Activated T-helper 1 cell treated with Interleukin-2 at 50 U/mL for 16 hours (primary cell): ENCODE results near the gene CACNB2.

Experiments
- DNase-seq: peaks from one replicate; pipeline ENCODE4 v3.0.0-alpha.2; 2020; ENCODE audit warnings: low read depth

The CACNB2 gene

DNA sequence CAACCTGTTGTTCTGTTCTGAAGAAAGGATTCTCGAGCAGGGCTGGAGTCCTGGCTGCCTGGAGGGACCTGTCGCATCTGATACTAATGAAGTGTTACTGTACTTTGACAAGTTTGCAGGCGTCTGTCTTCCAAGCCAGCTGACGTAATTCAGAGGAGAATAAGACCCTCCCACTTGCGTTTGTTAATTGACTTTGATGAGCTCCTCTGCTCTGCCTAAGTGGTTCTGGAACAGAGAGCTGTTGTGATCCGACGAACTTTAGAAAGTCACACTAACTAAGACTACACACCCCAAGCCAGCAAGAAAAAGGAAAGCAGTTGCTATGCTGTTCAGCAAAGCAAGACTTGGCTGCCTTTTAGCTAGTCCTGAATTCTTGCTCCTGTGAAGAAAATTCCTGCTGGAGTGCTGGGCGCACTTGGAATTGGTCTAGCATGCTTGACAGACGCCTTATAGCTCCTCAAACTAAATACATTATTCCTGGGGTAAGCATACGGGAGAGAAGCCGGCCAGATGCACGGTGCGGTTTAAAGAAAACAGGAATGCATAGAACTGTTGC lies 200.3 kb downstream of the CACNB2 start:
- DNase-seq: no peak

DNA sequence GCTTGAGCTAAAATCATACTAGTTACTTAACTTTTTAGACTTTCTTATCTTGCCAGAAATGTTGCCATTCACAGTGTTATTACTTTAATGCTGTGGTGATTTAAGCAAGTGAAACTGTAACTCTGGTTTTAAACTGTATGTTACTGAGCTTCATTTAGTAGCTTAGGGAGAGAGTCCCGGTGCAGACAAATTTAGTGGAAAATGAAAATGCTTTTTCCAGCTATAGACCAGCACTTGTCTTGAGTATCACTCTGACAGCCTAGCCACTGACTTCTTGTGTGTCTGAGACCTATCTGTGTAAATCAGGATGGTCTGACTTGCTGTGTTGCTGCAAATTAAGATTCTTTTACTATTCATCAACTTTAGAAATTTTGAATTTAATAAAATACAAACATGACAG lies 200.8 kb downstream of the CACNB2 start:
- no peak for DNase-seq

DNA sequence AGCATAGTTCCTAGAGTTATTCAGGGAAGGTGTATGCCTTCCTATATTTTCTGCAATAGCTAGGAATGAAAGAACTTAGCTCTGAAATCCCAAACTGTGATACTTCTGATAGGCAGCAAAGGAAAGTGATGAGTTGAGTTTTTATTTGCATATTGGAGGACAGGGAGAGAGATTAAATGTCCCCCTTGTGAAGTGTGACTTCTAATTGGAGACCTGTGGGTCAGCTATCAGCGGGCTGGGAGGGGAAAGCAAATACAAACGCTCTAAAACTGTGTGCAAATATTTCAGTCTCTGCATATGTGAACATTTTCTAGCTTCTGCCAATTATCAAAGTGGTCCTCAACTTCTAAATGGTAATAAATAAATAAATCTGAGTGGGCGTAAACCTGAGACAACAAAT lies 203.3 kb downstream of the CACNB2 start:
- no peak for DNase-seq

DNA sequence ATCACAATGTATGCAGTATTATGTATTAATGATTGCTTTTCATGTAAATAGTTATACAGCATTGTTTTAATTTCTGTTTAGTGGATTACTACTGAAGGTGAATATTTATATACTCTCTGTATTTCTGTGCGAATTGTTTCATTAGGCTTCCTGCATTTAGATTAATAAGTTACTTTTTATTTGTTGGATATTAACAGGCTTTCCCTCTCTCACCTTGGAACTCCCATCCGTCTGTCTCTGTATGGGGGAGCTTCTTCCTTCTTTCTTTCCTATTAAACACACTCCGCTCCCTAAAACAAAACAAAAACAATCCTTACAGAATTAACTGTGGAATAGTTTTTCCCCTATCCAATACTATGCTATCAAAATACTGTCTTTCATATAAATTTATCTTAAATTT lies 205.1 kb downstream of the CACNB2 start:
- no peak for DNase-seq

DNA sequence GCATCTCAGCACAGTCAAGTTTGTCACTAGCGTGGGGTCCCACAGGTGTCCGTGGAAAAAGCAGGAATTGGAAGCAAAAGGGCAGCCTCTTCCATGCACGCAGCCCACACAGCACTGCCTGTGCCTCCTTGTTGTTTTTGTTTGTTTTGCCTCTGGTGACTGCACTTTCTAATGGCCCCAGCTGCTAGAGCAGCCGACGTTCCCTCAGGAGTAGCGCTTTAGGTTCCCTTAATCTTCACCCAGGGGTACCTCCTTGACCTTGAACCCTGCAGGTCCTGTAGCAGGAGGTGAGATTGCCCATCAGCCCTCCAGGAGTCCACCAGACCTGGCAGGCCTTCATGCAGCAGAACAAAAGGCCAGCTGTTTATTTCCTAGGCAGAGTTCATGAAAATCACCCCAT lies 210.1 kb downstream of the CACNB2 start:
- no peak for DNase-seq

DNA sequence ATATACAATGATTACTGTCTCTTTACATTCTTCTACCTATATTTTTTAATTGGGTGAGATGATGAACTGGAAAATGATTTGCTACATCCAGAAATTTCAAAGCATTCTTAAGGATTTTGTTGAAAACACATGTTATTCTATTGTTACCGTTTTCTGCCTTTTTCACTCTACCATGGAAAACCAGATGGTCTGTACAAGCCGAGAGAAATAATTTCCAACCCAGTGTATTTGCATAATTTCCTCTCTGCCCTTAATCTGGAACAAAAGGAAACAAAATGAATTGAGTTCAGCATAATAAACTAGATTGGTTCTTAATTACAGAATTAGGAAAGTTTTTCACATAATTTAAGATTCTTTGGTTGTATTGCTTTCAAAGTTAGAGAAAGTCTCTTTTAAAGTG lies 211.2 kb downstream of the CACNB2 start:
- DNase-seq: no peak

DNA sequence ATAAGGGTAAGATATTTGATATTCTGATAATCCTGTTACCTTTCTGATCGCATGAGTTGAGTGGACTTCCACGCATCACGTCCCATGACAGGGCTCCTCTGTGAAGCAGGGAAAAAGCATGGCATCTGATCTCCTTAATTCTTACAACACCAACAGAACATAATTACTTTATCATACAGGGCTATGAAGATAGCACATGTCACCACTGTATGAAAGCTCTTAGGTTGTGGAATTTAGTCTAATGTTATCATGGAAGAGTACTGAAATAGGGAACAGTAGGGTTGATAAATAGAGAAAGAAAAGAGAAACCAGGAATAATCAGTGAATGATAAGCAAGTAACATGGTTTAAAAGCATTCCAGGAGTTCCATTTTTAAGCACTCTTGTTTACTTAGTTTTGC lies 212.0 kb downstream of the CACNB2 start:
- no peak for DNase-seq

DNA sequence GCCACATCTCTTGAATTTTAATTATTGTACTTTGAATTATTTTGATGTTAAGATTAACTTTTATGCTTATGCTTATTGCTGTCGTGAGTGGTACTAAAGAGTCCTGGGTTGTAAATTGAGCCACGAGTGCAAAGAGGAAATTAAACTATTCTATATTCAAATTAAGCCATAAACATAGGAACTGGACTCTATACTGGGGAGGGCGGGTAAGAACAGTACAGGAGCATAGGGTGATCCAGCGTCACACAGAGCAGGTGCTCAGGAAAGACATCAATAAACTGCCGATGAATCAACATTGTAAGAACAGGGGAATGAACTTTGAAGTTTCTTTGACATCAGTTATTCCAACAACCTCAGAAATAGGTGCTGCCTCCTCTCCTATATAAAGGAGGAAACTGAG lies 219.6 kb downstream of the CACNB2 start:
- DNase-seq: no peak

DNA sequence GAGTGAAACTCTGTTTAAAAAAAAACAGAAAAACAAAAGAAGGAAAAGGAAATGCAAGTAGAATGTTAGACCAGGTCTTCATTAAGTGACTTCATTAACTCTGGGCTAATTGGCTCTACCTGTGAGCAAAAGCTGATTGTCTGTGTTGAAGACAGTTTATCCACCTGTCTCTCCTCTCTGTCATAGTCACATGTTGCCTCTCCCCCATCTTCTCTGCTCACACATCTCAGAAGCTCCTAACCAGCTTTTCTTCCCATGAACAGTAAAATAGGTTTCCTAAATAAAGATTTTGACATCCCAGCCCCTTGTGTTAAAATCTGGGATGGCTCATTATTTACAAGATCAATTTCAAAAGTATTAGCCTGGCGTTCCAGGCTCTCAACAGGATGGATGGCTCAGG lies 222.7 kb downstream of the CACNB2 start:
- DNase-seq: no peak

DNA sequence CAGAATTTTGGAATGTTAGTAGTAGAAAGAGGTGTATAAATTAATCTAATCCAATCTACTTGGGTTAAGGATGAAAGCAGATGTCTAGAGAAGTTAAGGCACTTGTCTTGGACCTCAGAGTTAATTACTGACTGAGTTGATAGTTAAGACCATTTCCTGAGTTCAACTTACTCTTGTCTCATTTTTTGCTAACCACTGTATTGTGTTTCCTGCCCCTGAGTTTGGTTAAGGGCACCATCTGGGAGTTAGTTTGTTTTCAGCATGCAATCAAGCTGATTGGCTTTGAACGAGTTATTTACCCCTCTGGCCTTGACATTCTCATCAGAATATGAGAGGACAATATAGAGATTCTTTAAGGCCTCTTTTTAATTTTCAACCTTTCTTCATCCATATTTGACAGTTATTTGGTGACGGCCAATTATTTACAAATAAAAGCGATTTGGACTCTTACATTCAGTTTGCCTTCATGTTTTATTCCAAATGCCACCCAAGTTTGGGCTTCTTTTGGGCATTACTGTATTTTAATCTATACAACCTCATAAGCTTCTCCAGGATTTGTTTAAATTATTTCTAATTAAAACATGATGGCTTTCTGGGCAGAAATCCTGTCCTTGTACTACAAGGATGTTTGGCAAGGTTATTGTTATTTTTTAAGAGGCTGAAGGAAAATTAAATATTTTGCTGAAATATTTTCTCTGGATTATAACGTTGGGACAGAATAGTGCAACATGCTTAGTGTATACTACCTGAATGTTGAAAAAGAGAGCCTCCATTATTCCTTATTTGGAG lies 225.0 kb downstream of the CACNB2 start:
- DNase-seq: no peak

DNA sequence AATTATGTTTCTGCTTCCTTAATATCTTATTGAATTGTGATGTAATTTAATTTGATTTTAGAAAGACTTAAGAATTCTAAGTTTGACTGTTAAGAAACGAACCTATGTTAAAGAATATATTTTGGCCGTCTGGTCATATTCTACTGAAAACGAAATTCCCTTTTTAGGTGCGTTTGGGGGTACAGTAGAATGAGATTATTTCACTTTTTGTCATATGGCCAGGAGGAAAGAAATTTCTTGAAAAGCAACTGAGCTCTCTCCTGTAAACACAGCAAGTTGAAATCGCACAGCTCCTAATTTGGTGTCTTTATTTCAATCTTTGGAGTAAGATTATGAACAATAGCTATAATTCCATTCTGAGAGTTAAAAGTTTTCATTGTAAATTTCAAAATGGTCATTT lies 227.6 kb downstream of the CACNB2 start:
- no peak for DNase-seq

DNA sequence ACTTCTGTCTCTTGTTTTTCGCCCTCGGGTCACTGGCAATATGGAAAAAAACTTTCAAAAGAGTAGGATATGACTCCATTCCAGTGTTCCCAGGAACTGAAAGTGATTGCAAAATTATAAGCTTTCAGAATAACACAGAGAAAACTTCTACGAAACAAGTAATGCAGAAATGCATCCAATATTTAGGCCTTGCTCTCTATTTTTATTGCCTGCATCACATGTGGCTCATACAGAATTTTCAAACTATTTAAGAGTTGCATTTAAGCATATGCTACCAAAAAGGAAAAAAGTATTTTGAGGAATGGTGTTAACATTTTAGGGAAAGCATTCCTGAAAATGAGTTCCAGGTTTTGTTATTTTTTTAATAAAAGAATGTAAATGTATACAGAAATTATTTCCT lies 228.0 kb downstream of the CACNB2 start:
- no peak for DNase-seq

DNA sequence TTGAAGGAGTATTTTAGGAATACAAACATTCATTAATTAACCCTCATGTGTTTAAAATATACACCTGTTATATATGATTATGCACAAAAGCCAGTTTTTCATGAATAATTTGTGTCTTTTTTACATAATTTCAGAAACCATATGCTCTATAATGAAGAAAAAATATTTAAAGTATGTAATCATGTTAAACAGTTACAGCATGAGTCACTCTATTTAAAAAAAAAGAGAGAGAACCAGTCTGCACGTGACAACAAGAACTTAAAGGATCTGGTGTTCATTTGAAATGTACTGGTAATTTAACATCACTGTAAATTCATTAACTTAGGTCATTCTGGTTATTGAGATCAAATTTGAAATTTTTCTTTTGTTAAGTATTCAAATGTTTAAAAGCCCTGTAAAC lies 228.5 kb downstream of the CACNB2 start:
- DNase-seq: no peak

DNA sequence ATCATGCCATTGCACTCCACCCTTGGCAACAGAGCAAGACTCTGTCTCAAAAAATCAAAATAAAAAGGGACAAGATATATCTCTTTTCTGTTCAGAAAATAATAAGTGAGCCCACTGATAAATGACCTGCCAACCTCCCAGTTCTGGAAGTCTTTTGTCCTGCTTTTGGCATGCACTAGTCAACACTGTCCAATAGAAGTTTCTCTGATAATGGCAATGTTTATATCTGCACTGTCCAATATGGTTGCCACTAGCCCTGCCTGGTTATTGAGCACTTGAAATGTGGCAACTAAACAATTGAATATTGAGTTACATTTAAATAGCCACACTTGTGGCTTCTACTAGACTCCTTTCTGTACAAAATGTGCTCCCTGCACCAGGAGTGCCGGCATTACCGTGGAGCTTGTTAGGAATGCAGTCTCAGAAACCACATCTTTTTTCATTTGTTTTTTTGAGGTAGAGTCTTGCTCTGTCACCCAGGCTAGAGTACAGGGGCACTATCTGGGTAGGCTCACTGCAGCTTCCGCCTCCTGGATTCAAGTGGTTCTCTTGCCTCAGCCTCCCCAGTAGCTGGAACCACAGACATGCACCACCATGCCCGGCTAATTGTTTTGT lies 229.7 kb downstream of the CACNB2 start:
- no peak for DNase-seq

DNA sequence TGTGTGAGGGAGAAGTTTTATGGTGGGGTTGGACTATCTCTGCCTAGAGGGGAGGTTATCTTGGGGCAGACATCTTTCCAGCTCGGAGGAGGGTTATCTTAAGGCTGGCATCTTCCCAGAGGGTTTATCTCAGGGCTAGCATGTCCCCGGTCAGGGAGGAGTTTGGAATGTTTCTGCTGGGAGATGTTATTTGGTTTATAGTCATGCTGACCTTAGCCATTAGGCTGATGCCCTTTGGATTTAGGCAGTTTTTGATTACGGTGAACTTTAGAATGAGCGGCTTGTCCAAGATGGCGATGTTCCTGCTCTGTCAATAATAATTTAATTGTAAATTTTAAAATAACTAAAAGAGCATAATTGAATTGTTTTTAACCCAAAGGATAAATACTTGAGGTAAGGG lies 236.4 kb downstream of the CACNB2 start:
- DNase-seq: no peak

DNA sequence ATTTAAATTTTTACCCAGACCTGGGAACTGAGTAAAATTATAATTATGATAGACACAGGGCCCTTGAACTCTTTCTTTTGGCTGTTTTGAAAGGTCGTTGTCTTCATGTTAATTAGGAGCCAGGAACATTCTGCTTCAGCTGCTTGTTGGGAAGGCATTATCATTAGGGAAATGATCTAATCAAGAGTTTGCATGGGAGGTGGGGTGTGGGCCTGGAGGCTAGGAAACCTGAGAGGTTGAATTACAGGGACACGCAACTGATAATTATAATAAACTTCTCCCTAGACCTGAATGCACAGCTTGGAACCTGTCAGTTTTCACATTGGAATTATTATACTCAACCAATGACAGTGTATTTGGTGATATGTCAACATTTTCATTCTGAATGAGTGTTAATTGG lies 237.7 kb downstream of the CACNB2 start:
- no peak for DNase-seq

DNA sequence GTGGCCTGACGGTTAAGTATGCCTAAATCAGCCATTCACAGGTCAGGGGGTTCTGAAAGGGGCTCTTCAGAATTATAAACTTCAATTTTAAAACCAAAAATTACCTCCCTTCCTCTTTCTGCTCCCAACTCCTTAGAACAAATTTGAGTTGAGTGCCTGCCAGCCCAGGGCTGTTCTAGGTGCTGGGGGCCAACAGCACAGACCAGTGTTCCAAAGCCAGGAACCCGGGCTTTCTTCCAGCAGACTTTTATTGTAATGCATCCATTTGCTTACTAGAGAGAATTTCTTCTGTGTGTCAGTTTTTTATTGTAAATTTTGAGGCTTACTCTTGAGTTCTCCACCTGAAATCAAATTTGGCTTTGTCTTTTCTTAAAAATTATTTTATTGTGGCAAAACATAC lies 238.5 kb downstream of the CACNB2 start:
- DNase-seq: no peak

DNA sequence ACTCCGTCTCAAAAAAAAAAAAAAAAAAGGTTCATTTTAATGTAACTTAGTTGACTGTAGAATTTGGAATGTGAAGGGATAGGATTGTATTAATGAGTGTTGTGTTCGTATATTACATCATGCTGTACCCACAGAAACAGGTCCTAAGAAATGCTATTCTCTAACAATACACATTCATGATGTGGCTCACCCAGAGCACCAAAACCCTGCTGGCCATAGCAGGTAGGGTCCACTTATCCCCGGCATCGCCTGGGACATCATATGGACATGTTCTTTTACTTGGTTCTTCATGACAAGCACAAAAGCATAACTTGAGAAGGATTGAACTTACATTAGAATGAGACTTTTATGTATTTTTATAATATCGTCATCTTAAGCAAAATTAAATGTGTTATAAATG lies 241.5 kb downstream of the CACNB2 start:
- no peak for DNase-seq

DNA sequence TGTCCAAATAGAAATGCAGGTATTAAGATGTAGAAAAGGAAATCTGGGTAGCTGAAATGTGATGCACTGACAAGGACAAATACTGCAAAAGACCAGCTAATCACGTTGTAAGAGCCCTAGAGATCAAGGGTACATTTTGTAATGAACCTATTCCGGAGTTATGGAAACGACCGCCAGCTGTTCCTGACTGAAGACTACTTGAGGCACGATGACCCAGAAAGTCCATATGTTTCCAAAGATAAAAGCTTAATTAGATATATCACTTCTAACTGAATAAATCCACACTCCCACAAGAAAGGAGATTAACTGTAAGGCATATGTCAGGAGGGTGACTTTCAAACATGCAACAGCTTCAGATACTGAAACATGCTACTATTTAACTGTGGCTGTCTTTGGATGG lies 257.7 kb downstream of the CACNB2 start:
- DNase-seq: no peak

DNA sequence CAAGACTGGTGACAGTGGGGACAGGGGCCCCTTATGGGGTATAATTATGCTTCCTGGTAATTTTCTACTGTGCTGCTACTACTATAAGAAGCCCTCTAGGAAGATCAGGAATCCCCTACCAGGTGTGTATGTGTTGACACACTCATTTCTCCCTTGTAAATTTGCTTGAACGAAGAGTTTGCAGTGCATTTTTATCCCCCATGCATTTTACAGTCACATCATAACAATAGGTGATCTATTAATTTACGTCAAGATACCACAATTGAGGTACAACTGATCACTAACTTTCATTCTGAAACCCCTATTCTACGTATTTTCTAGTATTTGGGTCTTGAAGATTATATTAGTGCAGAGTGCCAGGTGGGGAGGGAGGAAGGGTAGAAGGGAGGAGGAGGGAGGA lies 258.9 kb downstream of the CACNB2 start:
- DNase-seq: no peak

DNA sequence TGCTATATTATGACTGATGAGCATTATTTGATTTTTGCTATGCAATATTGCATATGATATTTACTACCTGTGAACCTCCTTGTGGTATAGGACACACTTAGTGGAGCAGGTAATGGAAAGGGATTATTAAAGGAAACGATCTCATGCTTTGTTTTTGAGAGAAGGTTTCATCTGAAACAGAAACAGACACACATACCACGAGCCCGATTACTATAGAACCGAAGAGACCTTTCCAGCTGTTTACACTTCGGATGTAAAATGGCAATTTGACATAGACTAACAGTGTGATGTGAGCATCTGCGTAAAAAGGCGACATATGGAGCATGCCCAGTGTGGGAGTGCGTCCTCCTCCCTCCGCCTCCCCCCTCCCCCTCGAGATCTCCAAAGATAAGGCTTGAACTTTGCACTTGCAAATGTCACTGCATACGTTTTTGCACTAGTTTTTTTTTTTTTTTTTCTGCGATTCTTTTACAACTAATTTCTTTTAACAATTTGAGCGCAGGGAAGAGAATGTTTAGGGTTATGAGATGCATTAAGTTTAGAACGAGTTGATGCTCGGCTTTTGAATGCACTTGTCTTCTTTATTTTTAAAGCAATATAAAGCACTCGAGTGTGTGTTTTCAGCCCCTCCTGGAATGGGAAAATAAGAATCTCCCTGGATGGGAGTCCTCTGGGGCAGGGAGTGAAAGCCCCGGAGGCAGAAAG lies 260.1 kb downstream of the CACNB2 start:
- no peak for DNase-seq

DNA sequence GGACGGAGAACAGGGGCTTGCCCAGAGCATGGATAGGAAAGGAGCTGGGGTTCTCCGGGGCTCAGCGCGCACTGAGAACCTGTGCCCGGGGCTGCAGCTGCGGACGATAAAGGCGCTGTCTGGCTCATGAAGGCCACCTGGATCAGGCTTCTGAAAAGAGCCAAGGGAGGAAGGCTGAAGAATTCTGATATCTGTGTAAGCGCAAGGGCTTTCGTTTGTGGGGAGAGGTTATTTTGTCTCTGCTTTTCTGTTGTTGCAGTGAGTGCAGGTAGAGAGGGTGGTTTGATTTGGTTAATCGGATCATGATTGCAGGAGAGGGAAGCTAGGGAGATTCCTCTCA lies 260.7 kb downstream of the CACNB2 start:
- no peak for DNase-seq
